Astrocyte (in vitro differentiated cells and primary cell): ENCODE measurements around the gene NPM3.

Source experiments
- EZH2 ChIP-seq: IDR thresholded peaks from 2 replicates; pipeline ENCODE4 v1.6.1; 2012; ENCODE audit warnings: mild to moderate bottlenecking, low read length, inconsistent platforms; ENCODE audit not compliant: insufficient read depth
- TF ChIP-seq, protein P1 (sequence below): IDR thresholded peaks from 2 replicates; pipeline ENCODE4 v1.5.1; 2011; ENCODE audit warnings: low read depth, mild to moderate bottlenecking, inconsistent platforms, low read length, moderate library complexity; ENCODE audit not compliant: insufficient read depth

DNA sequence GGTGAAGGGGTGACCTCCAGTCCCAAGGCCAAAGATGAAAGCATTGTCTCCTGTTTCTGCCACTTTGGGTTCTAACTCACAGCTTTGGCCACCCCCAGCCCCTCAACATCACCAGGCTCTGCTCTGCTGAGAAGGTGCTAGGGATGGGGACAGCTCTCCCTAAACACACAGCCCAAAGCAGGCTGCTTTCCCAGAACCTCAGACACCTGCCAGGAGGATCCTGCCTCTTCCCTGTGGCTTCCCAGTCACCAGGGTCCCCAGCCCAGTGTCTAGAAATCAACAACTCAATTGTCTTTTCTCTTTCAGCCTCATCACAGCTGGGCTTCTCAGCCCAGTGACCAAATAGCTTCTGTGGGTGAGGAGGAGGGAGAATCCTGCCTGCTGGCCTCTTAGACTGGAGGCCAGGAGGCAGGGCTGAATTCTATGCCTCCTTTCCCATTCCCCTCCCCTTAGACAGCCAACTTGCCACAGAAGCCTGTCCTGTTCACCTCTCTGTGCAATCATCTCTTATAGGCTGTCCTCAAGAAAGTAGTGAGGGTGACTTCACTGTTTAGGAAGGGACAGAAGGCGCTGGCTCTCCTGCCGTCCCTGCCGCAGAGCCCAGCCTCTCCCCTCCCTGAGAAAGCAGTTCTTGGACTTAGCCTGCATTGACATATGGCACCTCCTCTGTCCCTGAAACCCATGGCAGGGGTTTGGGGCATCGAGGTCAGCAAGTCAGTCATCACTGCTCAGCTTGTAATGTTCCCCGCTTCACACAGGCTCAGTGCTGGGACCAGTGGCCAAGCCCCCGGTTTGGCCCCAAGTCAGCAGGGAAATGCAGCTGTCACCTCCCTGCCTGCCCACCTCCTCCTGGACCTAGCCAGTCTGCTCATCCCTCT, 11.0 kb downstream of the NPM3 start:
- TF ChIP-seq, protein P1, sequence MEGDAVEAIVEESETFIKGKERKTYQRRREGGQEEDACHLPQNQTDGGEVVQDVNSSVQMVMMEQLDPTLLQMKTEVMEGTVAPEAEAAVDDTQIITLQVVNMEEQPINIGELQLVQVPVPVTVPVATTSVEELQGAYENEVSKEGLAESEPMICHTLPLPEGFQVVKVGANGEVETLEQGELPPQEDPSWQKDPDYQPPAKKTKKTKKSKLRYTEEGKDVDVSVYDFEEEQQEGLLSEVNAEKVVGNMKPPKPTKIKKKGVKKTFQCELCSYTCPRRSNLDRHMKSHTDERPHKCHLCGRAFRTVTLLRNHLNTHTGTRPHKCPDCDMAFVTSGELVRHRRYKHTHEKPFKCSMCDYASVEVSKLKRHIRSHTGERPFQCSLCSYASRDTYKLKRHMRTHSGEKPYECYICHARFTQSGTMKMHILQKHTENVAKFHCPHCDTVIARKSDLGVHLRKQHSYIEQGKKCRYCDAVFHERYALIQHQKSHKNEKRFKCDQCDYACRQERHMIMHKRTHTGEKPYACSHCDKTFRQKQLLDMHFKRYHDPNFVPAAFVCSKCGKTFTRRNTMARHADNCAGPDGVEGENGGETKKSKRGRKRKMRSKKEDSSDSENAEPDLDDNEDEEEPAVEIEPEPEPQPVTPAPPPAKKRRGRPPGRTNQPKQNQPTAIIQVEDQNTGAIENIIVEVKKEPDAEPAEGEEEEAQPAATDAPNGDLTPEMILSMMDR, result no peak
- TF ChIP-seq EZH2, result no peak
